HG03342 (cell line): ENCODE data around the gene PHKB.
"Not testable (repeated sequence)": the region's sequence is repeated elsewhere in the genome, so short reads cannot be mapped to it uniquely, and the experiment has no call there.

Source experiments
- ATAC-seq: cut with Tn5 transposase; IDR thresholded peaks from one replicate; pipeline ENCODE4 v1.9.1; 2021; ENCODE audit warnings: mild to moderate bottlenecking, moderate library complexity; ENCODE audit not compliant: unreplicated experiment

Gene PHKB

DNA sequence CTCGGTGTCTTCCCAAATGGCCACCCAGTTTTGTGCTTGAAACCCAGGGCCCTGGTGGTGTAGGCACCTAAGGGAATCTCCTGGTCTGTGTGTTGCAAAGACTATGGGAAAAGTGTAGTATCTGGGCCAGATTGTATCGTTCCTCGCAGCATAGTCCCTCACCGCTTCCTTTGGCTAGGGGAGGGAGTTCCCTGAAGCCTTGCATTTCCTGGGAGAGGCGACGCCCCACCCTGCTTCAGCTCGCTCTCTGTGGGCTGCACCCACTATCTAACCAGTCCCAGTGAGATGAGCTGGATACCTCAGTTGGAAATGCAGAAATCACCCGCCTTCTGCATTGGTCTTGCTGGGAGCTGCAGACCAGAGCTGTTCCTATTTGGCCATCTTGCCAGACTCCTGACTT, 93.5 kb downstream of the PHKB start:
- not testable (repeated sequence) for ATAC-seq

DNA sequence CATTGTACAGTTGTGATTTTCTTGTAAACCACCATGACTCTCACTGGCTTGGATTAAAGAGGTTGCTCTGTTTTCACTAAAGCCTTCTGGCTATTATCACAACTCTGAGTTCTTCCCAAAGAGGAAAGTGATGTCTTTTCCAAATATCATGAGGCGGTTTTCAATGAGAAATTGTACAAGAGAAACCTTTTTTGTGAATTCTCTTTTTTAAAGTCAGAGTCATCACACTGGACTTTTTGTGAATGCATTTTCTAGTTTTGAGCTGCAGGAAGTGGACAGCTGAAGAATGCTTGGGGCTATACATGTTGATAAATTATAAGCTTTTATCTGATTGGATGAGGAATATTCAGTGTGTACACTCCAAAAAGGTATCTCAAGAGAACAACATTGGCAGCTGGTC, 100.2 kb downstream of the PHKB start:
- no peak for ATAC-seq

- ATAC-seq, result no peak
Measured at GRCh38 chr16:47562366-47562765, 101.2 kb downstream of the PHKB start.

DNA sequence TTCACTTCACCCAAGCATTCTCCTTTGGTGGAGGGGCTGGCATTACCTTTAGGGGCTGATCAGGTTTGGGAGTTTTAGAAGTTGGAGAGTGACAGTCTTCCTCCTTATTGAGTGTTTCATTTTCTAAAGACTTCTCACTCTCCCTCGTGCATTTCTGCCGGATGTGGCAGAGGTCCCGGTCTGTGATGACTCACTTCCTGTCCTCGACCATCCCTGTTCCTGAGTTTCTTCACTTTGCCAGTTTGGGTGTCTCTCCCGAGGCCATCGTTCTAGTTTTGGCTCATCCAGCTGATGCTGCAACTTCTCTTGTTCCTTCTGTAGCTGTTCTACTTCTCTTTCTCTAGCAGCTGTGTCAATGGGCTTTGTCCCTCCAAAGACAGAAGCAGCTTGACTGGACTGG, 104.3 kb downstream of the PHKB start:
- no peak for ATAC-seq

- no peak for ATAC-seq
Measured at GRCh38 chr16:47567321-47567720, 106.2 kb downstream of the PHKB start.

- no peak for ATAC-seq
Measured at GRCh38 chr16:47568351-47568750, 107.2 kb downstream of the PHKB start.

- no peak for ATAC-seq
Measured at GRCh38 chr16:47571049-47571448, 109.9 kb downstream of the PHKB start.

DNA sequence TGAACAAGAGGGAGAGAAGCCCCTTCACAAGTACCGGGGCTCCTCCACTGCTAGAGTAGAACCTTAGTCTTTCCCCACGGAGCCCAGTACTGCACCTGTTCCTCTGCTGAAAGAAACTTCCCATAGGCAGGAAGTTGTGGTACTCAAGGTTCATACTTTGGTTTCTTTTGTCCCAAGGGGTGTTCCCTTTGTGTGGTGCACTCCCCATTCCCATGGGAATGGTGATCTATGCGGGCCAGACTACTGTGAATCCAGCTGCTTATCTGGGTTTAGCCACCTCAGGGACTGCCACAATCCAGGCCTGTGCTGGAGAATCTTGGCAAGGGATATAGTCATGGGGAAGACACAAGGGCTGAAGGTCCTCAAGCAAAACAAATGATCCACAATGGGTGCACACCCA, 110.6 kb downstream of the PHKB start:
- no peak for ATAC-seq

DNA sequence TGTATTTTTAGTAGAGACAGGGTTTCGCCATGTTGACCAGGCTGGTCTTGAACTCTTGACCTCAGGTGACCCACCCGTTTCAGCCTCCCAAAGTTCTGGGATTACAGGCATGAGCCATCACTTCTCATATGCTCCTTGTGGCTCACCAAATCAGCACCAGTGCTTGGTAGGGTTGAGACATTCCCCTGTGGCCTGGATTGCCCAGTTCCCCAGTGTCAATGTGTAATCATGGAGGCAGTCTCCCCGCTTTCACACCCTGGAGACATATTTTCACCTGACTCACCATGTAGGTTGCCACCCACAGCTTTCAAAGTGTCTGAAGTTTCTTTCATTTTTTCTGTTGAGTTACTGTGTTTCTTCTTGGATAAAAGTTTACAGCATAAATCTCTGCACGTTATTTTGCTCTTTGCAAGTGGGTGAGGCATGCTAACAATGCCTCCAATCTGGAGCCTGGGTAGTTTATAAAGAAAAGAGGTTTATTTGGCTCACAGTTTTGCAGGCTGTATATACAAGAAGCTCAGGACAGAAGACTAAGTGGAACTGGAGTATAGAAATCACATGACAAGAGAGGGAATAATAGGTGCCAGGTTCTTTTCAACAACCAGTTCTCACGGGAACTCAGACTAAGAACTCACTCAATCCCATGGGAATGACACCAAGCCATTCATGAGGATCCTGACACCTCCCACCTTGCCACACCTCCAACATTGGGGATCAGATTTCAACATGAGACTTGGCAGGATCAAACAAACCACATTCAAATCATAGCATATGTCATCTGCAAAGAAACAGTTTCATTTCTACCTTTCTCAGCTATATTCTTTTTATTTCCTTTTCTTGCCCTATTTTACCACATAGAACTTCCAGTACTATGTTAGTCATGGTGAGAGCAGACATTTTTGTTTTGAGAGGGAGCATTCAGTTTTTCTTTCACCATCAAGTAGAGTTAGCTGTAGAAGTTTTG, 113.2 kb downstream of the PHKB start:
- no peak for ATAC-seq

DNA sequence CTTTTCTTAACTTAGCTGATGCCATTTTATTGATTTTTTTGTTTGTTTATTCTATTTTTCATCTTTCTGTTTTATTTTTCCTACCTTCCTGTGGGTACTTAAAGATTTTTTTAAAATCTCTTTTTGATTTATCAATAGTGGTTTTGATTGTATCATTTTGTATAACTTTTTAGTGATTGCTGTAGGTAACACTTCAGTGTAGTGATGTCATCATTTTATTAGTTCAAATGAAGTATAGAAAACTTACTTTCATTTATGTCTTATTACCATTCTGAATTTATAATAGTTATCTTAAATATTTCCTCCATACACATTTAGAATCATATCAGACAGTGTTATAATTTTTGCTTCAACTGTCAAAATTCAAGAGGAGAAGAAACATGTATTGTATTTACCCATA, 115.9 kb downstream of the PHKB start:
- ATAC-seq, result no peak

GRCh38 chr16:47578033-47578432, 116.9 kb downstream of the PHKB start:
- ATAC-seq, result no peak

- ATAC-seq, result no peak
Measured at GRCh38 chr16:47578573-47578972, 117.4 kb downstream of the PHKB start.

DNA sequence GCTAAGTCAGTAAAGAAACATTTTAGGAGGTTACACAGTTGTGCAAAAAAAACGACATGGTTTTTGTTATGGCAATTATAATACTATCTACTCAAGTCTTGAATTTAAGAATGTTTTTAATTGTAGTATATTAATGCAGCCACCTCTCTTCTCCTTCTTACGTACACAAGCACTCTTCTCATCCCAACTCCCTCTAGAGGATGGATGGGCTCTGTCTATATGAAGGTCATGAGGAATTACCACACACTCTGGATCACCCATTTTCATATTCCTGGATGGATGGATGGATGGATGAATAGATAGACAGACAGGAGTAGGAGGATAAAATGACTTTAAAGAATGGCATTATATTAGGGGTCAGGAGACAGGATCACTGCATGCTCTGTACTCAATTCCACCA, 120.0 kb downstream of the PHKB start:
- no peak for ATAC-seq

GRCh38 chr16:47584464-47585225, 123.5 kb downstream of the PHKB start:
- ATAC-seq, result no peak

DNA sequence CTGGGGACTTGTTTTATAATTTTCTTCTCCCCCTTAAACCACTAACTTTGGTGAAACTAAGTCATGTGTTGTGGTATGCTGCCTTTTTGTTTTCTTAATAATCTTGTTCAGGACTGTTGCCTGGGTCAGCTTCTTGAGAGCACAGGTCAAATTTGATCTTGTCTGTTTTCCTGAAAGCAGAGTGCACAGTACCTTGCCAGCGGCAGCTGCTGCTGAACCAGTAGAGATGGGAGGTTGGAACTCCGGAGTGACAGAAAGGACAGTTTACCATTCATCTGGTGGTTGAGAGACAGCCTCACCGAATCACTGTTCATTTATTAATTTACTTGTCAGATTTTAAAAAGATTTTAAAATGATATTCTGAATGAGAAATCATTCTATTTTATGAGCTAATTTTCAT, 125.0 kb downstream of the PHKB start:
- no peak for ATAC-seq

GRCh38 chr16:47590472-47590871, 129.3 kb downstream of the PHKB start:
- ATAC-seq, result no peak

- ATAC-seq, result no peak
Measured at GRCh38 chr16:47592232-47592631, 131.1 kb downstream of the PHKB start.

DNA sequence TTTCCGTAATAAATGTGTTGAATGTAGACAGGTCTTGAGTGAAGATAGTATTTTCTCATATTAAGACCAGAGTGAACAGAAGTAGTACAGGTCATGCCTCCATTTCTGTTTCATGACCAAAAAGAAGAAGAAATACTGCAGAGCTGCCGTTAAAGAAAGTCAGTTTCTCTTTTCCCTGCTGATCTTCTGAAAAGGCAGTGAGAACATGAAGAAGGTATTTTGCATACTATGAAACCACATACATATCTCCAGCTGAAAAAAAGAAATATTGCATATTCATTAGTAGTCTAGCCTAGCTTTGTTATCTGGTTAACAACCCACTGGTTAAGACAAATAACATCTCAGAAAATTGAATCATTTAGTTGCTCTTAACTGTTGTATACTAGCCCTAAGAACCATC, 138.4 kb downstream of the PHKB start:
- ATAC-seq, result peak; percentile 69

DNA sequence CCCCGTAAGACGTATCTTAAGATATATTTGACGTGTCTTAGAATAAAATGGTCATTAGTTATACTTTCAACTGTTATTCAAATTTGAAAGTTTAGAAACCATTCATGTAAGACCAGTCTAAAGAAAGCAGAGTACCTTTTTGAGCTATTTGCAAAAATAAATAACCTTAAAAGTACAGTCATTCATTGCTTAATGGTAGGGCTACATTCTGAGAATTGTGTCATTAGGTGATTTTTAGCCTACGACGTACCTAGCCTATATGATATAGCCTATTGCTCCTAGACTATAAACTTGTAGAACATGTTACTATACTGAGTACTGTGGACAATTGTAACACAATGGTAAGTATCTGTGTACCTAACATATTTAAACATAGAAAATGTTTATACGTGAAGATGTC, 139.2 kb downstream of the PHKB start:
- ATAC-seq, result no peak

DNA sequence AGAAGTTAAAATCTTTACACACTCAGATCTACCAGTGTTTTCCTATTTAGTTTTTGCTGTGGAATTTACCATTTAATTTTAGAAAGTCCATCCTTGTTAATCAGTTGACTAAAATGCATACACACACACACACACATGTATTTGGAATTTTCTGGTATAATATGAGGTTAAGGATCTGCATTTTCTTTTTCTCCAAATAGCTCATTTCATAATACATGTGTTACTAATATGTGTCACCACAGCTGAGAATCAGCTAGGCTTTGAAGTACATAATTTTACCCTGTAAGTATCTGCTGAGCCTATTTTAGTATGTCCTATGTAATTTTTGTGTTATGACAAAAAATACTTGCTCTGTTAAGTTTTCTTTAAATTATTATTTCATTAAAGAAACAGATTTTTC, 143.2 kb downstream of the PHKB start:
- no peak for ATAC-seq

- ATAC-seq, result no peak
Measured at GRCh38 chr16:47611042-47611441, 149.9 kb downstream of the PHKB start.

GRCh38 chr16:47611848-47612493, 150.8 kb downstream of the PHKB start:
- ATAC-seq, result no peak
